Mucosa of descending colon (tissue), 3 donors: ENCODE data around the gene PRICKLE2. TPM values are rescaled to one million over a fixed set of nuclear protein-coding genes. Genes with fewer than 3 reads are reported as not detected.

Experiments
- ATAC-seq: fragments of 200-7000 bp; cut with Tn5 transposase; one replicate; pipeline ENCODE4 v1.9.1; 2020; ENCODE audit warnings: mild to moderate bottlenecking, moderate library complexity
- DNase-seq, 3 donors: peaks; one replicate each; pipeline ENCODE4 v3.0.0-alpha.2; 2020
- H3K36me3 ChIP-seq: fragments of 200-600 bp; one replicate; pipeline ENCODE4 v1.8.0; 2021; ENCODE audit warnings: low read depth, mild to moderate bottlenecking
- H3K4me1 ChIP-seq: fragments of 200-600 bp; one replicate; pipeline ENCODE4 v1.8.0; 2021; ENCODE audit warnings: low read depth, mild to moderate bottlenecking
- H3K4me3 ChIP-seq: fragments of 200-600 bp; one replicate; pipeline ENCODE4 v1.8.0; 2021; ENCODE audit warnings: mild to moderate bottlenecking
- H3K9me3 ChIP-seq: fragments of 200-600 bp; one replicate; pipeline ENCODE4 v1.8.0; 2021; ENCODE audit warnings: mild to moderate bottlenecking
- intact Hi-C, 2 donors: fragments of 100-400 bp; cut with DNase I in 1 of 2; cut with micrococcal nuclease in 1 of 2; formaldehyde crosslinking; loops; one replicate each; pipeline versions ENCODE4 v1.11.0 to v1.11.1; 2022; cut with DNase I, micrococcal nuclease
- total RNA-seq, 3 donors: library from RNA; stranded (reverse); fragmentation: NEBNext Ultra II Directional in 2 of 3; extraction: Animal tissue kit (Norgen Biotek cat#: 25700) in 2 of 3; gene quantifications; one replicate each; pipeline versions ENCODE4 v1.2.1 to v1.2.4, GENCODE V29; 2021 to 2023
- TF ChIP-seq, protein P1 (sequence below): fragments of 200-600 bp; IDR thresholded peaks from one replicate; pipeline ENCODE4 v1.8.0; 2022; ENCODE audit warnings: antibody characterized with exemption, mild to moderate bottlenecking
- donor health status: DM: no; HTN: no; CAD: no; lungs with moderate emphysema.
- donor health status: DM: no; HTN: no; CAD: no.
- donor health status: DM: no; HTN: yes; CAD: no.

Gene PRICKLE2
- total RNA-seq, 3 donors from 2014 or later = 4.3 to 66.3 (median 7.0) TPM

DNA sequence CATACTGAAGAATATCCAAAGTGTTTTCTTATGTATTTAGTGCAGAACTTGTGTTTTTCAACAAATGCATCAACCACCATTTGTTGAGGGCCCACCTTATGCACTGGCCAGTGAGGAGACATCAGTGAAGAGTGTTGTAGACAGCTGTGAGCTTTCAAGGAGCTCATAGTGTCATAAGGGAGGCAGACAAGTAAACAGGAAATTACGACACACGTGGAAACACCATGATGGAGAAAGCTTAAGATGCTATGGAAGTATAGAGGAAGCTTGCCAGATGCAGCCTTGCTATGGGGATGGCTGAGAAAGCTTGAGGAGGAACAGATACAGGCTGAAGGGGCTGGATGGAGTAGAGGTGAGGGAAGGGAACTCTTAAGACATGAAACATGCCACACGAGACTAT lies 151.2 kb downstream of the PRICKLE2 start:
- no peaks in the 10 kb centered on the region for H3K9me3 ChIP-seq
- no peaks in the 10 kb centered on the region for H3K36me3 ChIP-seq
- DNase-seq = no peak
- no peaks in the 10 kb centered on the region for H3K4me1 ChIP-seq
- no peak for ATAC-seq
- intact Hi-C loops = no loop called here
- TF ChIP-seq, protein P1, sequence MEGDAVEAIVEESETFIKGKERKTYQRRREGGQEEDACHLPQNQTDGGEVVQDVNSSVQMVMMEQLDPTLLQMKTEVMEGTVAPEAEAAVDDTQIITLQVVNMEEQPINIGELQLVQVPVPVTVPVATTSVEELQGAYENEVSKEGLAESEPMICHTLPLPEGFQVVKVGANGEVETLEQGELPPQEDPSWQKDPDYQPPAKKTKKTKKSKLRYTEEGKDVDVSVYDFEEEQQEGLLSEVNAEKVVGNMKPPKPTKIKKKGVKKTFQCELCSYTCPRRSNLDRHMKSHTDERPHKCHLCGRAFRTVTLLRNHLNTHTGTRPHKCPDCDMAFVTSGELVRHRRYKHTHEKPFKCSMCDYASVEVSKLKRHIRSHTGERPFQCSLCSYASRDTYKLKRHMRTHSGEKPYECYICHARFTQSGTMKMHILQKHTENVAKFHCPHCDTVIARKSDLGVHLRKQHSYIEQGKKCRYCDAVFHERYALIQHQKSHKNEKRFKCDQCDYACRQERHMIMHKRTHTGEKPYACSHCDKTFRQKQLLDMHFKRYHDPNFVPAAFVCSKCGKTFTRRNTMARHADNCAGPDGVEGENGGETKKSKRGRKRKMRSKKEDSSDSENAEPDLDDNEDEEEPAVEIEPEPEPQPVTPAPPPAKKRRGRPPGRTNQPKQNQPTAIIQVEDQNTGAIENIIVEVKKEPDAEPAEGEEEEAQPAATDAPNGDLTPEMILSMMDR = no peak
- H3K4me3 ChIP-seq = no peak overlapping the region

DNA sequence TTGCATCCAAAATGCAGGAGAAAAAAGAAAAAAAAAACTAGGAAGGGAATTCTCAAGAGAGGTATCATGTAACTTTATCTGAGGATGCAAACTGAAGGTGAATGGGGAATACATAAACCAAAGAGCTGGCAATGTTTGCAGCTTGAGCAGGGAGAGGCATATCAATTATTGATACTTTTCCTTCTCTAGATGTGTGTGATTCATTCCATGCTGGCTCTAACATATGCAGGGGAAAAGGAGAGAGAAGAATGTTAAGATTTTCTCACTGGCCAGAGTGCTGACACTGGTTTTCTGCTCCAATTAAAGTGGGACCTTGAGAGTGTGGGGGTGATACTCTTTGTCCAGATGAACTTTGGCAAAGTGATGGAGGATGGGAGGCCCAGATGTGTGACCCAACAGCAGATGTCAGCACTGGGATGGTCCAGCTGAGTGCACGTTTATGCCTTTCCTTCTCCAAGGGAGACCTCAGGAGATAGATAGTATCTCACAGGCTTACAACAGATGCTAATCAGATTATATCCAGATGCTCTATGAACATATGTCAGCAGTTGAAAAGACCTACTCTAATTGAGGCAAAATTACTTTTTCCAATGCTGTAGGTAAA lies 152.0 kb downstream of the PRICKLE2 start:
- DNase-seq (no peak), ATAC-seq (no peak)
- TF ChIP-seq, protein P1 = no peak
- intact Hi-C loops = no loop called here
- Histone ChIP-seq H3K9me3 (no peaks in the 10 kb centered on the region), H3K36me3 (no peaks in the 10 kb centered on the region), H3K4me1 (no peaks in the 10 kb centered on the region), H3K4me3 (no peak overlapping the region)

DNA sequence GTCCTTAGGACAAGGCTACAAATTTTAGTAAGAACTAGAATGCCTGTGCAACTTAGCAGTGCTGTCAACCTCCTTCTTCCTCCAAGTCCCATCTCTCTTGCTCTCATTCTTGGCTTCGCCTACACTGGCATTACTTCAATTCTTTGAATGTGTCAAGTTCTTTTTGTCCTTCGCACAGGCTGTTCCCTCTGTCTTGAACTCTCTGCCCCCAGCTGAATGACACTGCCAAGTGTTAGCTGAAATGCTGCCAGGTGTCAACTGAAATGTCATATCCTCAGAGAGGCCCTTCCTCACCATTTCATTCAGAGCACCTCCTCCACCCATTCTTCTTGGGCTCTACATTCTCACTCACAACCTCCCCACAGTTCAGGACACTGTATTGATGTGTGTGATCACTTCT lies 153.1 kb downstream of the PRICKLE2 start:
- TF ChIP-seq, protein P1 = no peak
- Histone ChIP-seq H3K36me3 (no peaks in the 10 kb centered on the region), H3K4me3 (no peak overlapping the region), H3K4me1 (no peaks in the 10 kb centered on the region), H3K9me3 (no peaks in the 10 kb centered on the region)
- intact Hi-C loops = no loop called here
- ATAC-seq (no peak), DNase-seq (no peak)

DNA sequence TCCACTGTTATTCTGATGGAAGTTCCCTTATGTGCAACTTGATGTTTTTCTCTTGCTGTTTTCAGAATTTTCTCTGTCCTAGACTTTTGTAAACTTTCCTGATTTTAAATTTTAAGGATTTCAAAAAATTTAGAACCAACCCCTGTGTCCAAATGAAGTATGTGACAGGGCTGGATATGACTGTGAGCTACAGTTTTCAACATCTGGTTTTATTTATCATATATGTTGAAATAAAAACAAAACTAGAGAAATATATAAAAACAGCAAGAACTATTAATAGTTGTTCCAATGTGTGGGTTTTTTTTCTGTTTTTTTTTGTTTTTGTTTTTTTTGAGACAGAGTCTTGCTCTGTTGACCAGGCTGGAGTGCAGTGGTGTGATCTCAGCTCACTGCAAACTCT lies 154.6 kb downstream of the PRICKLE2 start:
- no peaks in the 10 kb centered on the region for H3K9me3 ChIP-seq
- no peak overlapping the region for H3K4me3 ChIP-seq
- no peak for DNase-seq
- TF ChIP-seq, protein P1 = no peak
- H3K36me3 ChIP-seq = no peaks in the 10 kb centered on the region
- intact Hi-C loops = no loop called here
- no peak for ATAC-seq
- no peaks in the 10 kb centered on the region for H3K4me1 ChIP-seq

DNA sequence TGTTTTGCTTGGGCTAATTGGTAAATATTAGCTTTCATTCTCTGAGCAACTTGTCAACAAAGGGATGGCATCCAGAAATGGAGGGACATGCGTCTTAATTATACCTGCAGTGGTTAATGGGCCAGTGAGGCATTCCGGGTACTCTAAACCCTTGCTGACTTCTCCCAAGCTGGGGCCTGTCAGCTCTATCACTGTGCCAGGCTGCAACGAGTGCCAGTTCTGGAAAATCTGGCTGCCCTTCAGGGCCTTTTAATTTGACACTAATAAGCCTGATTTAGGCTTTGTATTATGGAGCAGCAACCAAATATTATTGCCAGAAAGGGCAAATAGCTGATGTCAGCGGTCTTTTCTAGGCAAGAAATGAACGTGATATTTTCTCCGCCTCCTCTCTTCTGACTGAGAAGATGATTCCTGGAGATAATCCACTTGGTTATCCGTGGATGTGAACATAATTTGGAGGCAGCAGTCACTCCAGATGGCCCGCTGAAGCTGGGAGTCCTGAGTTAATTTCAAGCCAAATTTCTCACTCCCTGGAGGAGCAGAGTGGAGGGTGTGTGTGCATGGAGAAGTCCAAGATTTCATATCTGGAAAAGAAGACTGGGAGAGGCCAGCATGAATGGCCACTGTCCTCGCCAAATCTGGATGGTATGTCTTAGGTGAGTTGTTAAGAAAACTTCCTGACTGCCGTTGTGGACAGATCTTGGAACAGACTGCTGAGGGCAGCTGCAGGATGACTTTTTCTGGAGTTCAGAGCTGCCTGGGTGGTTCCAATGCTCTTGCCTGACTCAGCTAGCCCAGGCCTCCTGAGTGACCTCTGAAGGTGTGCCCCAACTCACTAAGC lies 157.5 kb downstream of the PRICKLE2 start:
- TF ChIP-seq, protein P1 = no peak
- Histone ChIP-seq H3K4me3 (no peak overlapping the region), H3K36me3 (no peaks in the 10 kb centered on the region), H3K4me1 (no peaks in the 10 kb centered on the region), H3K9me3 (no peaks in the 10 kb centered on the region)
- DNase-seq = no peak
- no peak for ATAC-seq
- intact Hi-C loops = no loop called here
